Muscle of leg (tissue), 11 donors: ENCODE data around the gene SIGLEC10. TPM values are rescaled to one million over a fixed set of nuclear protein-coding genes. Genes with fewer than 3 reads are reported as not detected.
A peak's percentile ranks its signal among the peaks of the same experiment; 100 is the strongest.

ENCODE experiments used
- DNase-seq: peaks from one replicate; pipeline ENCODE4 v3.0.0; 2013
- H3K27ac ChIP-seq: one replicate; pipeline ENCODE4 v1.5.1; 2013; ENCODE audit warnings: mild to moderate bottlenecking, low read length, control low read depth
- H3K27me3 ChIP-seq: one replicate; pipeline ENCODE4 v1.6.1; 2013; ENCODE audit warnings: low read length; ENCODE audit not compliant: control insufficient read depth, insufficient read depth
- H3K36me3 ChIP-seq: one replicate; pipeline ENCODE4 v1.6.1; 2013; ENCODE audit warnings: low read length; ENCODE audit not compliant: control insufficient read depth, insufficient read depth
- H3K4me1 ChIP-seq: one replicate; pipeline ENCODE4 v1.6.1; 2013; ENCODE audit warnings: low read length; ENCODE audit not compliant: control insufficient read depth, insufficient read depth
- H3K4me3 ChIP-seq: one replicate; pipeline ENCODE4 v1.5.1; 2013; ENCODE audit warnings: low read length, control low read depth
- H3K9me3 ChIP-seq: replicated peaks from 2 replicates; pipeline ENCODE4 v1.6.1; 2013; ENCODE audit warnings: low read depth, low read length; ENCODE audit not compliant: control insufficient read depth
- WGBS: methylation state at CpG from one replicate; pipeline ENCODE4 v1.1.5; 2013; ENCODE audit warnings: missing lambda C conversion rate; ENCODE audit not compliant: insufficient coverage; 5-methylcytosine and 5-hydroxymethylcytosine counted together
- polyA plus RNA-seq, 8 donors: library from polyadenylated mRNA; unstranded; fragments of 120-200 nt; gene quantifications; one replicate each; pipeline versions ENCODE4 v1.2.1 to v1.2.3, GENCODE V29; 2013; ENCODE audit warnings: inconsistent platforms in 1 of 8, low replicate concordance in 1 of 8; ENCODE audit not compliant: insufficient read length in 8 of 8, insufficient read depth in 1 of 8
- total RNA-seq: library from RNA; stranded (reverse); fragments of 120-200 nt; gene quantifications from one replicate; pipeline ENCODE4 v1.2.4, GENCODE V29; 2013

The SIGLEC10 gene
- total and polyA plus RNA-seq, 9 donors = 0.22 to 1.6 (median 1.1) TPM

DNA sequence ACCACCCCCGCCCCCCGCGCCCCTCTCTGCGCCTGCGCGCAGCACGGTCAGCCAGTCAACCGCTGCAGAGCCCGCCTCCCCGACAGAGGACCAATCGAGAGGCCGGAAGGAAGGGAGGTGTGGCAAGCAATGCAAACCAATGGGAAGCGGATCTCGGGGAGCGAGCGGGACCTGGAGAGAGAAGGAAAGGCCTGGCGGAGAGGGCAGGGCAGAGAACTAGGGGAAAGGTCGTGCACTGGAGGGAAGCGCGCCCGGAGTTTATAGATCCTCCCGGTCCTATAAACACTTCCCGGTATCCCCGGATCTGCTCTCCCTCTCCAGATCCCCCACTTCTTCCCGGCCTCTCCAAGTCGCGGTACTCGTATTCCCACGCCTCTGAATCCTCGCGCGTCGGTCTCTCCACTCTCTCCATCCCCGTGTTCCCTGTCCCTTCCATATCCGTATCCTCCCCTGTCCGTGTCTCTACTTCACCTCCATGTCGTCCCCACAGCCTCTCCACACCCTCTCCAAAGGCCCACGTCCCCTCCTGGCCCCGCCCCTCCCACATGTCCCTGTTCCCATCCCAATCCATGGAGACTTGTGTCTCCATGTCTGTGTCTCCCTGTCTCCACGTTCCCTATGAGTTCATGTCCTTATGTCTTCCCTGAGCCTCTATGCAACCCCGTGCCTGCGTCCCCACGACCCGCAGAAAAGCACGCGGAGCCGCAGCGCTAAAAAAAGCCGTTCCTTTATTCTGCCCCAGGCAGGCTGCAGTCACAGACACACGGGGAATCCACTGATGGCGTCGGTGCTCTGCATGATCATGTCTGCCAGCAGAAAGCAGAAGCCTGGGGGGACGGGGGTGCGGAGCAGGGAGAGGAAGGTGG lies 50.8 kb downstream of the SIGLEC10 start:
- Histone ChIP-seq H3K4me1 (peaks cover 24% of the 10 kb centered on the region), H3K4me3 (peak overlapping the region; percentile 85), H3K9me3 (no peaks in the 10 kb centered on the region), H3K27ac (peak overlapping the region; percentile 99), H3K27me3 (no peaks in the 10 kb centered on the region), H3K36me3 (no peaks in the 10 kb centered on the region)
- DNase-seq = peak; percentile 99
- WGBS = 0% methylated on average over 46 of the region's 54 CpGs

DNA sequence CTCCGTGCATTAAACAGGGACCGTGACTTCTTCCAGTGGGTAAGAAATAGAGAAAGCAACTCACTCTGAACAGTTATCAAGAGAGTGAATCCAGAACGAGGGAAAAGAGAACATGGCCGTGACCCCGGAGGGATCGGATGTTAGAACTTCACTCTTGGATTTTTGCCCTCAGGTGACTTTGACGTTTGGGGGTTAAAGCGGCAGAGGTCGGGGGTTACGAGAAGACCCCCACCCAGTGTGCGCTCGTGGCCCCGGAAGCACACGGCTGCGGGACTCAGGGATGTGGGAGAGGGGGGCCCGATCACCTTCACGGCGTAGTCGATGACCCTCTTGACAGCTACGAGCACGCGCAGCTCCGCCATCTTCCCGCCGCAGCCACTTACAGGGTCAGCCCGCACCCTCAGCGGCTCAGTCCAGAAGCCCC lies 51.5 kb downstream of the SIGLEC10 start, which contains the start of gene ETFB:
Gene ETFB, minus strand, starts transcription at position 424 of the 424 bp plus-strand sequence. Its CDS starts 62 bp downstream, at position 362.
- peak within 1 kb of the TSS; percentile 99 for H3K27ac ChIP-seq
- peaks cover 24% of the 10 kb centered on the region for H3K4me1 ChIP-seq
- no peaks in the 10 kb centered on the region for H3K36me3 ChIP-seq
- H3K4me3 ChIP-seq = peak within 1 kb of the TSS; percentile 85
- DNase-seq = no peak
- no peaks in the 10 kb centered on the region for H3K9me3 ChIP-seq
- 1% methylated on average over 21 of the region's 27 CpGs for WGBS
- H3K27me3 ChIP-seq = no peaks in the 10 kb centered on the region

DNA sequence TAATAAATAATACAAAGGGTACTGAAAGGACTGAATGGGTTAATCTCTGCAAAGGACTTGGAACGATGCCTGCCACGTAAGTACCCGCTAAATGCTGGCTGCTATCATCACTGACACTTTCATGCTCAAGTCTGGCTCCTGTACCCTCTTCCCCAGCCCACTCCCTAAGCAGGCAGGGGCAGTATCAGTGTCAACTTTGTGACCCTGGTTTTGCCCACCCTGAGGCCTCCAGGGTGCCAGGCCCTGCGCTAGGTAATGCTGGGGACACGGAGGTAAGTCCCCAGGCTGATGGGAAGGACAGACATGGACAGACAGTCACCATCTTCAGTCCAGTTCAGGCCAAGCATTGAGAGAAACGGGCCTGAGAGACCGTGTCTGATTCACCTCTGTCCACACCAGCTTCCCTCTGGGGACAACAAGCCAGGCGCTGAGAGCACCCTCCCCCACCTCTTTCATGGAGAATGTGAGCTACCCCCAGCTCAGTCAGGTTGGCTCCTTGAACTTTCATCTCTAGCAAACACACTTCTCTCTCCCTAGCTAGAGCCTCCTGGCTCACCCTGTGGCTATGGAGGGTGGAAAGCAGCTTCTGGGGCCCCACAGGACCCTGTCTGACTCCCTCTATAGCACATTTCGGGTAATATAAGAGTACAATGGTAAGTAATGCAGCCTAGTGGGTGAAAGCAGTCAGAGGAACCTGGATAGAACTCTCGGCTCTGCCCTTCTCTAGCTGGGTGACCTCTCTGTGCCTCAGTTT lies 52.1 kb downstream of the SIGLEC10 start:
- no peaks in the 10 kb centered on the region for H3K27me3 ChIP-seq
- peak overlapping the region; percentile 70 for H3K27ac ChIP-seq
- no peaks in the 10 kb centered on the region for H3K9me3 ChIP-seq
- no peaks in the 10 kb centered on the region for H3K36me3 ChIP-seq
- WGBS = 16% methylated on average over 7 of the region's 10 CpGs
- peaks cover 24% of the 10 kb centered on the region for H3K4me1 ChIP-seq
- DNase-seq = peak; percentile 49
- peak overlapping the region; percentile 81 for H3K4me3 ChIP-seq

DNA sequence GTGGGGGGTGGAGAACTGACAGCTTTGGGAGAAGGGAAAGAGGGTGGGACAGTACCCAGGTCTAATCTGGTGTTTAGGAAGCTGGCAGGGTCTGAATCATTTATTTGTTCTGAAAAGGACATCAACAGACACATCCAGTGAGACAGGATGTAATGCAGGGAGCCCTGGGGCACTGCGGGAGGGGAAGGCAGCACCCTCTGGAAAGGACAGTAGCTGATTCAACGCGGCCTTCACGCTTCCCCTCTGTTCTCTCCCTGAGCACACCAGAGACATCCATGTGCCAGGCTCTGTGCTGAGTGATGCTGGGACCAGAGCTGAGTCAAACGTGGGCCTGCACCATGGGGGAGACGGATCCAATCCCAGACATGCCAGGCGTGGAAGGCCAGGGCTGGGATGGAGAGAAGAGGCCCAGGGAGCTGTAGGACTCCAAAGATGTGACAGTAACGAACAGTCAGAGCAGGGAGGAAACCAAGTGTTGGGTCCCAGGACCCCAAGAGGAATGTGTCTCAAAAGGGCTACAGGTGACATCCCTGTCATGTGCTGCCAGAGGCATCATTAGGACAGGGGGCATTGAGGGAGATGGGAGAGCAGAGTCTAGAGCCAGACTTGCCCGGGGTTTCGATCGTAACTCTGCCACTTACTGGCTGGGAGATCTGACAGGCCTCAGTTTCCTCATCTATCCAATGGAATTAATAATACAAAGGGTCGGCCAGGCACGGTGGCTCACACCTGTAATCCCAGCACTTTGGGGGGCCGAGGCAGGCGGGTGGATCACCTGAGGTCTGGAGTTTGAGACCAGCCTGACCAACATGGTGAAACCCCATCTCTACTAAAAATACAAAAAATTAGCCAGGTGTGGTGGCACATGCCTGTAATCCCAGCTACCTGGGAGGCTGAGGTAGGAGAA lies 53.0 kb downstream of the SIGLEC10 start:
- no peaks in the 10 kb centered on the region for H3K9me3 ChIP-seq
- no peak overlapping the region for H3K4me3 ChIP-seq

DNA sequence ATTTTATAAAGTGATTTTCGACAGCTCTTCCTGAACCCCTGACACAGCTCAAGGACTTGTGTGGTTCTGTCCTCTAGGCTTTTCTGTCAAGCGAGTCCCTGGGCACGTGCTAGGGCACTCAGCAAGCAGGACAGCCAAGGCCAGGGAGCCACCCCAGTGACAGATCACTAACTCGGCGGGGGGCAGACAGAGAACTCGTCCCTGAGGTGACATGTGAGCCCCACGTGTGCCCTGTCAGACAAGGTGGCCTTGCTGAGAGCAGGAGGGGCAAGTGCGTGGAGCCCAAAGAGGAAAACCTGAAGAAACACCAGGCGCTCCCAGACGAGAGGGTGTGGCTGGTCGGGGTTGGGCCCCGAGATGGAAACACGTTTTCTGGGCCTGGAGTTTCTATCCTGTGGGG lies 56.2 kb downstream of the SIGLEC10 start:
- no peaks in the 10 kb centered on the region for H3K9me3 ChIP-seq
- no peak for DNase-seq
- H3K27me3 ChIP-seq = no peaks in the 10 kb centered on the region
- no peak overlapping the region for H3K27ac ChIP-seq
- H3K4me3 ChIP-seq = no peak overlapping the region
- WGBS = 91% methylated on average over 11 of the region's 13 CpGs
- H3K4me1 ChIP-seq = peaks cover 7% of the 10 kb centered on the region
- no peaks in the 10 kb centered on the region for H3K36me3 ChIP-seq

More for the DNA sequence above, 53.0 kb downstream of the SIGLEC10 start:
- WGBS = 76% methylated on average over 4 of the region's 15 CpGs
- Histone ChIP-seq H3K36me3 (no peaks in the 10 kb centered on the region), H3K27me3 (no peaks in the 10 kb centered on the region), H3K4me1 (peaks cover 24% of the 10 kb centered on the region), H3K27ac (no peak overlapping the region)
- DNase-seq = no peak

Other genes with a start within 250 kb of the SIGLEC10 start
- 2.3 TPM for gene CD33, start 192.6 kb downstream of the SIGLEC10 start, total RNA-seq
- 1 to 10 TPM; 2.2 to 3.9 (median 2.8) TPM for gene CD33, start 192.6 kb downstream of the SIGLEC10 start, polyA plus RNA-seq
- gene SIGLECL1, start 166.6 kb downstream of the SIGLEC10 start, total RNA-seq = not detected
- gene SIGLECL1, start 166.6 kb downstream of the SIGLEC10 start, polyA plus RNA-seq = not detected
- gene IGLON5, start 106.0 kb downstream of the SIGLEC10 start, total RNA-seq = not detected
- under 1 TPM; 0.14 to 0.73 (median 0.21) TPM for gene IGLON5, start 106.0 kb downstream of the SIGLEC10 start, polyA plus RNA-seq
- gene VSIG10L, start 75.5 kb downstream of the SIGLEC10 start, total RNA-seq = 0.49 TPM
- 1 to 10 TPM in 6 of 8 donors, under 1 TPM in 2; 0.80 to 1.7 (median 1.3) TPM for gene VSIG10L, start 75.5 kb downstream of the SIGLEC10 start, polyA plus RNA-seq
- gene ETFB, start 51.3 kb downstream of the SIGLEC10 start, total RNA-seq = 50.1 TPM
- gene ETFB, start 51.3 kb downstream of the SIGLEC10 start, polyA plus RNA-seq = 10 to 100 TPM; 49.5 to 56.8 (median 53.7) TPM
- gene CLDND2, start 48.6 kb downstream of the SIGLEC10 start, total RNA-seq = 0.44 TPM
- 1 to 10 TPM in 4 of 8 donors, under 1 TPM in 4; 0.46 to 1.7 (median 1.0) TPM for gene CLDND2, start 48.6 kb downstream of the SIGLEC10 start, polyA plus RNA-seq
- 0.80 TPM for gene NKG7, start 45.0 kb downstream of the SIGLEC10 start, total RNA-seq
- gene NKG7, start 45.0 kb downstream of the SIGLEC10 start, polyA plus RNA-seq = 1 to 10 TPM; 1.6 to 3.9 (median 2.2) TPM
- not detected for gene LIM2, start 29.7 kb downstream of the SIGLEC10 start, total RNA-seq
- not detected for gene LIM2, start 29.7 kb downstream of the SIGLEC10 start, polyA plus RNA-seq
- gene C19orf84, start 27.1 kb downstream of the SIGLEC10 start, total RNA-seq = not detected
- gene C19orf84, start 27.1 kb downstream of the SIGLEC10 start, polyA plus RNA-seq = under 1 TPM in 2 of 8 donors, not detected in 6; 0.17 to 0.44 TPM
- 0.04 TPM for gene SIGLEC8, start 40.8 kb upstream of the SIGLEC10 start, total RNA-seq
- under 1 TPM in 4 of 8 donors, not detected in 4; 0.06 to 0.23 (median 0.08) TPM for gene SIGLEC8, start 40.8 kb upstream of the SIGLEC10 start, polyA plus RNA-seq
- gene CEACAM18, start 60.9 kb upstream of the SIGLEC10 start, total RNA-seq = not detected
- not detected for gene CEACAM18, start 60.9 kb upstream of the SIGLEC10 start, polyA plus RNA-seq
- not detected for gene SIGLEC12, start 84.2 kb upstream of the SIGLEC10 start, total RNA-seq
- gene SIGLEC12, start 84.2 kb upstream of the SIGLEC10 start, polyA plus RNA-seq = under 1 TPM in 5 of 8 donors, not detected in 3; 0.11 to 0.48 (median 0.20) TPM
- 0.22 TPM for gene SIGLEC6, start 114.0 kb upstream of the SIGLEC10 start, total RNA-seq
- gene SIGLEC6, start 114.0 kb upstream of the SIGLEC10 start, polyA plus RNA-seq = under 1 TPM in 4 of 8 donors, not detected in 4; 0.07 to 0.29 (median 0.18) TPM
- gene ZNF175, start 153.6 kb upstream of the SIGLEC10 start, total RNA-seq = 6.6 TPM
- gene ZNF175, start 153.6 kb upstream of the SIGLEC10 start, polyA plus RNA-seq = 1 to 10 TPM; 6.5 to 9.7 (median 7.7) TPM
- gene SIGLEC5, start 212.8 kb upstream of the SIGLEC10 start, total RNA-seq = 0.13 TPM
- under 1 TPM; 0.15 to 0.75 (median 0.48) TPM for gene SIGLEC5, start 212.8 kb upstream of the SIGLEC10 start, polyA plus RNA-seq
- gene SIGLEC14, start 229.2 kb upstream of the SIGLEC10 start, total RNA-seq = 0.58 TPM
- gene SIGLEC14, start 229.2 kb upstream of the SIGLEC10 start, polyA plus RNA-seq = 1 to 10 TPM; 1.1 to 2.7 (median 1.5) TPM